HG03108 (cell line): ENCODE results near the gene SMARCD2.
"Not testable (repeated sequence)": the region's sequence is repeated elsewhere in the genome, so short reads cannot be mapped to it uniquely, and the experiment has no call there.

Experiments used
- ATAC-seq: cut with Tn5 transposase; IDR thresholded peaks from one replicate; pipeline ENCODE4 v1.9.1; 2021; ENCODE audit warnings: moderate library complexity; ENCODE audit not compliant: unreplicated experiment

SMARCD2 gene

DNA sequence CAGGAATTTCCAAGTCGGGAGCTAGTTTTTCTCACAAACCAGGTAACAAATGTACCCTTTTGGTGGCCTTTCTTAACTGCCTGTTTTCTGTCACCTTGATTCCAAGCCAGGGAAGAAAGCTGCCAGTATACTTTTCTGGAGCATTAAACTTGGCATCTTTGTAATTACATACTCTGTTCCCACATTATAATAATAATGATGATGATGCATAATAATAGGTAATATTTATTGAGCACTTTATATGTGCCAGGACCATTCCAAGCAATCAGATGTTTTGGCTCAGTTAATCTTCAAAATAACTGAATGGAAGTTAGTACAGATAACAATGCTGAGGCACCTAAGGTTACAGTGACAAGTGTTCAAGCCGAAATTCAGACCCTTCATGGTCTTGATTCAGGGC is 26.4 kb downstream of the SMARCD2 start:
- no peak for ATAC-seq

GRCh38 chr17:63809970-63810369 is 32.5 kb downstream of the SMARCD2 start:
- no peak for ATAC-seq

GRCh38 chr17:63805591-63805990 is 36.9 kb downstream of the SMARCD2 start:
- no peak for ATAC-seq

DNA sequence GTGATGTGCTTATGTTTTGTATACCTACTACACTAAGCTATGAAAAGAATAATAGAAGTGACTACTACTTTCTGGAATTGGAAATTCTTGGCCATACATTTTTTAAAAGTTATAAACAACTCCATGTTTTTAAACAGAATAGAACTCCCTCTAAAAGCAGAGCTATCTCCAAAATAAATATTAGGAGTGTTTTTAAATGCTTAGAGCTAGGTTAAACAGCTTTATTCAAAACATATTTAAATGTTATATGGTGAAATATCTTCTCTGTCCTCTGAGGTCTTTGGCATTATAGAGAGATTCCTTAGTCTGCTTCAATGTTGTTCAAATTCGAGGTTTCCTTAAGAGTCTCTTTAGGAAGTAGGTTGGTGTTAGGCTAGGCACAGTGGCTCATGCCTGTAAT is 38.2 kb downstream of the SMARCD2 start:
- no peak for ATAC-seq

GRCh38 chr17:63800783-63801182 is 41.7 kb downstream of the SMARCD2 start:
- ATAC-seq = no peak

GRCh38 chr17:63798572-63799106 is 43.8 kb downstream of the SMARCD2 start:
- ATAC-seq = no peak

GRCh38 chr17:63796375-63796774 is 46.1 kb downstream of the SMARCD2 start:
- ATAC-seq = not testable (repeated sequence)

- no peak for ATAC-seq
These were observed 50.3 kb downstream of the SMARCD2 start for GRCh38 chr17:63792055-63792729.

- no peak for ATAC-seq
These were observed 52.4 kb downstream of the SMARCD2 start for GRCh38 chr17:63790057-63790456.

GRCh38 chr17:63786971-63787711 is 55.3 kb downstream of the SMARCD2 start:
- ATAC-seq = no peak

DNA sequence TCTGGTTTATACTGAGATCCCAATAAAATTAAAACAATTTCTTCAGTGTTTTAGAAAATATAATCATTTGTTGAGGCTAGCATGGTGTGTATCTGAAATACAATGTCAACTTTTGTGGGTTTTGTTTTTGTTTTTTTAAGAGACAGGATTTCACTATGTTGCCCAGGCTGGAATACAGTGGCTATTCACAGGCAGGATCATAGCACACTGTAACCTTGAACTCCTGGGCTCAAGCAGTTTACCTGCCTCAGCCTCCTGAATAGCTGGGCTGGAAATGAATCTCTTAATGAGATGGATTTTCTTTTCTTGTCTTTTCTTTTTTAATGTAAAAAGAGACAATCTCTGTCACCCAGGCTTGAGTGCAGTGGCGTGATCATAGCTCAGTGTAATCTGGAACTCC is 56.4 kb downstream of the SMARCD2 start:
- ATAC-seq = no peak

DNA sequence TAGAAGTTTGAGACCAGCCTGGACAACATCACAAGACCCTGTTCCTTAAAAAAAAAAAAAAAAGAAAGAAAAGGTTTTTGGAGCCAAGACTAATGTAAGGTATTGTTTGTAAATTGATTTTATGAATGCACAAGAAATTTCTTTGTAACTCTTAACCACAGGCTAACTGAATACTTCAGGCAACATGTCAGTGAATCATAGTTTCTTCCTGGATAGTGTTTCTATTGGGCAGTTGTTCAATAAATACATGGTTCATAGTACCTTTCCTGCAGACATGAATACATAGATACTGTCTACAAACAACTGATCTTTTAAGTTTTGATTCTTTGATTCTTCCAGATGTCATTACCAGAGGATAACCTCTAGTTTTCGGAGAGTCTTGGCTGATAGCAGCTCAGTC is 56.9 kb downstream of the SMARCD2 start:
- ATAC-seq = no peak

GRCh38 chr17:63783522-63783921 is 59.0 kb downstream of the SMARCD2 start:
- no peak for ATAC-seq
